Transverse colon (tissue), 4 donors: ENCODE results near the gene SLC32A1.

Experiments
- POLR2AphosphoS5 ChIP-seq, 3 donors: sonication (generic); formaldehyde crosslinking; IDR thresholded peaks; one replicate each; pipeline ENCODE4 v1.6.1; 2016; ENCODE audit warnings: antibody characterized with exemption in 3 of 3
- TF ChIP-seq, protein P1 (sequence below), 5 experiments: fragments of 200-600 bp in 3 of 5; fragments of 450-650 bp in 2 of 5; sonication (generic) in 3 of 5; IDR thresholded peaks; 1 replicate in 2 of 5; 2 replicates in 3 of 5; pipeline ENCODE4 v1.5.1; 2016 to 2017; ENCODE audit warnings: antibody characterized with exemption in 5 of 5, inconsistent platforms in 3 of 5, mild to moderate bottlenecking in 2 of 5, moderate library complexity in 1 of 5

DNA sequence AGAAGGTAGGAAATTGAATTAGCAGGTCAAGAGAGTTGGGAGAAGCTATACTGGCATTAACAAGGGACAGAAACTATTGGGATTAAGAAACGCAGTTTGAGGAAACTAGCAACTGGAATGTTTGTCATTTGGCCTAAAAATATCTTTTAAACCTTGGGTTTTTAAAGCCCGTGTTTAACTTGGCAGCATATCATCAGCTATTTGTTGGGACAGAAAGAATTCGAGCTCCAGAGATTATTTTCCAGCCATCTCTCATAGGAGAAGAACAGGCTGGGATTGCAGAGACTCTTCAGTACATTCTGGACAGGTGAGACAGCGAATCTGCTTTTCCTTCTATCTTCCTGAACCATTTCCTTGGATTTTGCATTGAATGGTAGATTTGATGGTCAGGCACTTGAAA, 41.8 kb downstream of the SLC32A1 start:
- TF ChIP-seq, protein P1, sequence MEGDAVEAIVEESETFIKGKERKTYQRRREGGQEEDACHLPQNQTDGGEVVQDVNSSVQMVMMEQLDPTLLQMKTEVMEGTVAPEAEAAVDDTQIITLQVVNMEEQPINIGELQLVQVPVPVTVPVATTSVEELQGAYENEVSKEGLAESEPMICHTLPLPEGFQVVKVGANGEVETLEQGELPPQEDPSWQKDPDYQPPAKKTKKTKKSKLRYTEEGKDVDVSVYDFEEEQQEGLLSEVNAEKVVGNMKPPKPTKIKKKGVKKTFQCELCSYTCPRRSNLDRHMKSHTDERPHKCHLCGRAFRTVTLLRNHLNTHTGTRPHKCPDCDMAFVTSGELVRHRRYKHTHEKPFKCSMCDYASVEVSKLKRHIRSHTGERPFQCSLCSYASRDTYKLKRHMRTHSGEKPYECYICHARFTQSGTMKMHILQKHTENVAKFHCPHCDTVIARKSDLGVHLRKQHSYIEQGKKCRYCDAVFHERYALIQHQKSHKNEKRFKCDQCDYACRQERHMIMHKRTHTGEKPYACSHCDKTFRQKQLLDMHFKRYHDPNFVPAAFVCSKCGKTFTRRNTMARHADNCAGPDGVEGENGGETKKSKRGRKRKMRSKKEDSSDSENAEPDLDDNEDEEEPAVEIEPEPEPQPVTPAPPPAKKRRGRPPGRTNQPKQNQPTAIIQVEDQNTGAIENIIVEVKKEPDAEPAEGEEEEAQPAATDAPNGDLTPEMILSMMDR (IDR thresholded peaks at IDR 0.05) = no peak
- TF ChIP-seq POLR2AphosphoS5 (IDR thresholded peaks at IDR 0.05) = no peak
